Kidney epithelial cell (primary cell): ENCODE results near the gene MEIS3. TPM values are rescaled to one million over a fixed set of nuclear protein-coding genes. Genes with fewer than 3 reads are reported as not detected.

ENCODE experiments used
- DNase-seq: peaks from one replicate; pipeline ENCODE4 v3.0.0-alpha.2; 2010; ENCODE audit warnings: low read depth
- H3K27me3 ChIP-seq: 2 replicates; pipeline ENCODE4 v1.6.0; 2011; ENCODE audit warnings: low read length; ENCODE audit not compliant: control insufficient read depth, insufficient read depth
- H3K36me3 ChIP-seq: 2 replicates; pipeline ENCODE4 v1.5.1; 2011; ENCODE audit warnings: low read length; ENCODE audit not compliant: control insufficient read depth, insufficient read depth
- H3K4me3 ChIP-seq: 2 replicates; pipeline ENCODE4 v1.5.1; 2011; ENCODE audit warnings: low read depth, mild to moderate bottlenecking, control low read depth, low read length
- CTCF ChIP-seq: IDR thresholded peaks from 2 replicates; pipeline ENCODE4 v1.5.1; 2011; ENCODE audit warnings: mild to moderate bottlenecking, moderate library complexity, low read length, control low read depth, inconsistent platforms; ENCODE audit not compliant: insufficient read depth, poor library complexity, severe bottlenecking
- total RNA-seq: library from RNA; depleted of rRNA; stranded (reverse); fragments of >200 nt; gene quantifications from 2 replicates; pipeline ENCODE4 v1.2.3, GENCODE V29; 2015

The MEIS3 gene
- total RNA-seq, 1 donor from 2014 or later = 2.3 TPM

GRCh38 chr19:47428177-47428894, 9.0 kb upstream of the MEIS3 start:
- Histone ChIP-seq H3K27me3 (peaks cover 29% of the 10 kb centered on the region), H3K4me3 (no peak overlapping the region), H3K36me3 (no peaks in the 10 kb centered on the region)
- peak; percentile 78 for DNase-seq
- TF ChIP-seq CTCF = no peak

GRCh38 chr19:47427241-47428176, 8.2 kb upstream of the MEIS3 start:
- no peak for DNase-seq
- H3K36me3 ChIP-seq = no peaks in the 10 kb centered on the region
- no peak overlapping the region for H3K4me3 ChIP-seq
- peaks cover 37% of the 10 kb centered on the region for H3K27me3 ChIP-seq
- TF ChIP-seq CTCF = peak; percentile 94

- Histone ChIP-seq H3K27me3 (peaks cover 64% of the 10 kb centered on the region), H3K4me3 (no peak overlapping the region), H3K36me3 (no peaks in the 10 kb centered on the region)
- no peak for TF ChIP-seq CTCF
- no peak for DNase-seq
Measured at GRCh38 chr19:47423203-47423882, 4.0 kb upstream of the MEIS3 start.

GRCh38 chr19:47422417-47423163, 3.3 kb upstream of the MEIS3 start:
- H3K4me3 ChIP-seq = no peak overlapping the region

More at GRCh38 chr19:47422417-47423163, 3.3 kb upstream of the MEIS3 start:
- TF ChIP-seq CTCF = no peak
- Histone ChIP-seq H3K36me3 (no peaks in the 10 kb centered on the region), H3K27me3 (peaks cover 71% of the 10 kb centered on the region)
- no peak for DNase-seq
